ENCODE data around the gene SEMA7A. TPM values are rescaled to one million over a fixed set of nuclear protein-coding genes. Genes with fewer than 3 reads are reported as not detected.

SEMA7A gene
- total RNA-seq, 2 donors from 2014 or later: 1.2 to 4.9 TPM

DNA sequence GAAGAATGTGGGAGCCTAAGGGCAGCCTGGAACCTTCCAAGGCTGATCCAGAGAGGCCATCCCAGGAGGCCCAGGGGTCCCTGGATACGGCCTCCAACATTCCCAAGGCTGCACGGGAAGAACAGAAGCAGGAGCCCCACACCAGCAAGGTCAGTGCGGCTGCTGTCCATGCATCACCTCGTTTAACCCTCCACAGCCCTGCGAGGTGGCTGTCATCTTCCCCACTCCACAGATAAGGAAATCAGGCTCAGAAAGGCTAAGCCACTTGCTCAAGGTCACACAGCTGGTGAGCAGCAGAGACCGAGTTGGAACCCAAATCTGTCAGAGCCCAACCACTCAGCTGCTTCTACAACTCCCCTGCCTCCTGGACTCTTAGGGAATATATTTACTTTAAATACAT, 21.6 kb downstream of the SEMA7A start:
- H3K36me3 ChIP-seq: no peaks in the 10 kb centered on the region
- no peak for TF ChIP-seq CTCF (IDR thresholded peaks at IDR 0.05)
- no peak overlapping the region for H3K27ac ChIP-seq
- ATAC-seq (ENCODE audit: insufficient number of reproducible peaks, low FRiP score, low read depth) (no peak), DNase-seq (ENCODE audit: low spot score) (no peak)
- no peaks in the 10 kb centered on the region for H3K27me3 ChIP-seq (replicated peaks; ENCODE audit: insufficient read depth)
- no peaks in the 10 kb centered on the region for H3K4me1 ChIP-seq (ENCODE audit: control insufficient read depth in 1 of 2, low read depth in 2 of 2)
- H3K4me3 ChIP-seq: no peak overlapping the region
- H3K9me3 ChIP-seq: no peaks in the 10 kb centered on the region

- Histone ChIP-seq H3K36me3 (no peaks in the 10 kb centered on the region), H3K9me3 (no peaks in the 10 kb centered on the region), H3K4me3 (no peak overlapping the region), H3K27ac (no peak overlapping the region), H3K27me3 (replicated peaks; ENCODE audit: insufficient read depth) (no peaks in the 10 kb centered on the region), H3K4me1 (ENCODE audit: control insufficient read depth in 1 of 2, low read depth in 2 of 2) (no peaks in the 10 kb centered on the region)
- ATAC-seq (ENCODE audit: insufficient number of reproducible peaks, low FRiP score, low read depth) (no peak), DNase-seq (ENCODE audit: low spot score) (no peak)
- no peak for TF ChIP-seq CTCF (IDR thresholded peaks at IDR 0.05)
These were observed 22.1 kb downstream of the SEMA7A start for GRCh38 chr15:74411686-74412085.

DNA sequence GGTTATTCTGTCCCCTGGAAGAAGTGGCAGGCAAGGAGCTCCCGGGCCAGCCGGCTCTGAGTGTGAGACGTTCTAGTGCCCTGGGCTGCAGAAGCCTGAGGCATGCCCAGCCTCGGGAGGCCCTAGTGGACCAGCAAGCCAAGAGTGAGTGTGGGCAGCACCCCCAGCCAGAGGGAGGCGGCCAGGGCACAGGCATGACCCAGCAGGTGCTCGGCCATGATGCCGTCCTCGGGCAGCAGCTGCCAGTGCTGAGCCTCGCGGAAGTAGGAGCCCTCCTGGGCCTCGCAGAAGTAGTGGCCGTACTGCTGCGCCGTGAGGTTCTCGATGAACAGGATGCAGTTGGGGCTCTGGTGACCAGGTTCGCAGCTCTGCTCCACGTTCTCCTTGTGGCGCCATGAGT, 23.3 kb downstream of the SEMA7A start:
- DNase-seq (ENCODE audit: low spot score) (no peak), ATAC-seq (ENCODE audit: insufficient number of reproducible peaks, low FRiP score, low read depth) (no peak)
- Histone ChIP-seq H3K36me3 (no peaks in the 10 kb centered on the region), H3K4me1 (ENCODE audit: control insufficient read depth in 1 of 2, low read depth in 2 of 2) (no peaks in the 10 kb centered on the region), H3K4me3 (no peak overlapping the region), H3K27me3 (replicated peaks; ENCODE audit: insufficient read depth) (no peaks in the 10 kb centered on the region), H3K9me3 (no peaks in the 10 kb centered on the region), H3K27ac (no peak overlapping the region)
- TF ChIP-seq CTCF (IDR thresholded peaks at IDR 0.05): no peak

- Histone ChIP-seq H3K4me3 (no peak overlapping the region), H3K4me1 (ENCODE audit: control insufficient read depth in 1 of 2, low read depth in 2 of 2) (no peaks in the 10 kb centered on the region), H3K9me3 (no peaks in the 10 kb centered on the region), H3K27ac (no peak overlapping the region), H3K36me3 (no peaks in the 10 kb centered on the region), H3K27me3 (replicated peaks; ENCODE audit: insufficient read depth) (no peaks in the 10 kb centered on the region)
- ATAC-seq (ENCODE audit: insufficient number of reproducible peaks, low FRiP score, low read depth) (no peak), DNase-seq (ENCODE audit: low spot score) (no peak)
- no peak for TF ChIP-seq CTCF (IDR thresholded peaks at IDR 0.05)
These were observed 24.5 kb downstream of the SEMA7A start for GRCh38 chr15:74409225-74409624.

- no peaks in the 10 kb centered on the region for H3K4me1 ChIP-seq (ENCODE audit: control insufficient read depth in 1 of 2, low read depth in 2 of 2)
- H3K9me3 ChIP-seq: no peaks in the 10 kb centered on the region
- no peak overlapping the region for H3K27ac ChIP-seq
- DNase-seq (ENCODE audit: low spot score) (no peak), ATAC-seq (ENCODE audit: insufficient number of reproducible peaks, low FRiP score, low read depth) (no peak)
- H3K27me3 ChIP-seq (replicated peaks; ENCODE audit: insufficient read depth): no peaks in the 10 kb centered on the region
- no peaks in the 10 kb centered on the region for H3K36me3 ChIP-seq
- H3K4me3 ChIP-seq: no peak overlapping the region
- TF ChIP-seq CTCF (IDR thresholded peaks at IDR 0.05): no peak
These were observed 24.9 kb downstream of the SEMA7A start for GRCh38 chr15:74408815-74409214.
